Suprapubic skin (tissue), 4 donors: ENCODE measurements around the gene SENP7.

Experiments used
- EP300 ChIP-seq: sonication (generic); formaldehyde crosslinking; IDR thresholded peaks from one replicate; pipeline ENCODE4 v1.6.1; 2017; ENCODE audit warnings: antibody characterized with exemption
- POLR2A ChIP-seq, 2 donors: fragments of 450-650 bp; IDR thresholded peaks; one replicate each; pipeline ENCODE4 v1.6.1; 2017; ENCODE audit warnings: antibody characterized with exemption in 2 of 2, mild to moderate bottlenecking in 2 of 2, moderate library complexity in 2 of 2
- POLR2AphosphoS5 ChIP-seq, 3 donors: sonication (generic); formaldehyde crosslinking; IDR thresholded peaks; one replicate each; pipeline ENCODE4 v1.6.1; 2017; ENCODE audit warnings: antibody characterized with exemption in 3 of 3
- TF ChIP-seq, protein P1 (sequence below), 2 donors: fragments of 200-600 bp in 1 of 2; fragments of 450-650 bp in 1 of 2; sonication (generic) in 1 of 2; IDR thresholded peaks; one replicate each; pipeline ENCODE4 v1.5.1; 2016 to 2019; ENCODE audit warnings: antibody characterized with exemption in 2 of 2, mild to moderate bottlenecking in 1 of 2, moderate library complexity in 1 of 2

DNA sequence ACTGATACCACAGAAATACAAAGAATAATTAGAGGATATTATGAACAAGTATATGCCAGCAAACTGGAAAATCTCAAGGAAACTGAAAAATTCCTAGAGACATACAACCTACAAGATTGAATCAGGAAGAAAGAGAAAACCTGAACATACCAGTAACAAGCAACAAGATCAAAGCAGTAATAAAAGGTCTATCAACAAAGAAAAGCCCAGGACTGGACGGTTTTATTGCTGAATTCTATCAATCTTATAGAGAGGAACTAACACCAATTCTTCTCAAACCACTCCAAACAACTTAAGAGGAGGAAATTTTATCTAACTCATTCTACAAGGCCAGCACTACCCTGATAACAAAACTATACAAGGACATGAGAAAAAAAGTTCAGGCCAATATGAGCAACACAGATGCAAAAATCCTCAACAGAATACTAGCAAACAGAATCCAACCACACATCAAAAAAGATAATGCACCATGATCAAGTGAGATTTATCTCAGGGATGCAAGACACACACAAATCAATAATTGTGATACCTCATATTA, 121.5 kb downstream of the SENP7 start:
- TF ChIP-seq, protein P1, sequence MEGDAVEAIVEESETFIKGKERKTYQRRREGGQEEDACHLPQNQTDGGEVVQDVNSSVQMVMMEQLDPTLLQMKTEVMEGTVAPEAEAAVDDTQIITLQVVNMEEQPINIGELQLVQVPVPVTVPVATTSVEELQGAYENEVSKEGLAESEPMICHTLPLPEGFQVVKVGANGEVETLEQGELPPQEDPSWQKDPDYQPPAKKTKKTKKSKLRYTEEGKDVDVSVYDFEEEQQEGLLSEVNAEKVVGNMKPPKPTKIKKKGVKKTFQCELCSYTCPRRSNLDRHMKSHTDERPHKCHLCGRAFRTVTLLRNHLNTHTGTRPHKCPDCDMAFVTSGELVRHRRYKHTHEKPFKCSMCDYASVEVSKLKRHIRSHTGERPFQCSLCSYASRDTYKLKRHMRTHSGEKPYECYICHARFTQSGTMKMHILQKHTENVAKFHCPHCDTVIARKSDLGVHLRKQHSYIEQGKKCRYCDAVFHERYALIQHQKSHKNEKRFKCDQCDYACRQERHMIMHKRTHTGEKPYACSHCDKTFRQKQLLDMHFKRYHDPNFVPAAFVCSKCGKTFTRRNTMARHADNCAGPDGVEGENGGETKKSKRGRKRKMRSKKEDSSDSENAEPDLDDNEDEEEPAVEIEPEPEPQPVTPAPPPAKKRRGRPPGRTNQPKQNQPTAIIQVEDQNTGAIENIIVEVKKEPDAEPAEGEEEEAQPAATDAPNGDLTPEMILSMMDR (IDR thresholded peaks at IDR 0.05) = no peak
- TF ChIP-seq POLR2AphosphoS5 (IDR thresholded peaks at IDR 0.05) (no peak), POLR2A (IDR thresholded peaks at IDR 0.05) (no peak), EP300 (no peak)
